K562 (cell line): ENCODE measurements around the gene MPND.

Source experiments
- EHMT2 ChIP-seq: fragments of 450-650 bp; IDR thresholded peaks from 2 replicates; pipeline ENCODE4 v1.6.1; 2018; ENCODE audit warnings: antibody characterized with exemption
- MTF1 ChIP-seq: fragments of 250-450 bp; sonication (Bioruptor Pico); IDR thresholded peaks from 2 replicates; pipeline ENCODE4 v1.9.0; 2021; ENCODE audit warnings: moderate library complexity, mild to moderate bottlenecking, inconsistent platforms, borderline replicate concordance
- NKRF ChIP-seq: fragments of 450-650 bp; IDR thresholded peaks from 2 replicates; pipeline ENCODE4 v1.6.1; 2016; ENCODE audit warnings: borderline replicate concordance
- NR2F6 ChIP-seq: fragments of 450-650 bp; formaldehyde crosslinking; IDR thresholded peaks from 2 replicates; pipeline ENCODE4 v1.4.0; 2020; ENCODE audit warnings: mild to moderate bottlenecking
- PRMT5 ChIP-seq: sonication (generic); formaldehyde crosslinking; IDR thresholded peaks from 2 replicates; pipeline ENCODE4 v1.5.0; 2020; ENCODE audit warnings: missing genetic modification reagents
- SP1 ChIP-seq: sonication (generic); formaldehyde crosslinking; IDR thresholded peaks from 2 replicates; pipeline ENCODE4 v1.8.1; 2022; ENCODE audit warnings: mild to moderate bottlenecking, missing genetic modification reagents

- TF ChIP-seq SP1 (CRISPR knock-in tag) (no peak), EHMT2 (no peak), NKRF (no peak), NR2F6 (CRISPR knock-in tag) (no peak), MTF1 (CRISPR knock-in tag) (no peak), PRMT5 (CRISPR knock-in tag) (no peak)
Measured at GRCh38 chr19:4354897-4355296, 11.5 kb downstream of the MPND start.
